DND-41 (cell line): Measurements from ENCODE around the gene ZNF660.

Experiments
- EZH2 ChIP-seq: IDR thresholded peaks from 3 replicates; pipeline ENCODE4 v1.6.1; 2012; ENCODE audit warnings: borderline replicate concordance, low read depth, mild to moderate bottlenecking, moderate library complexity, low read length, inconsistent platforms; ENCODE audit not compliant: severe bottlenecking
- TF ChIP-seq, protein P1 (sequence below): IDR thresholded peaks from 2 replicates; pipeline ENCODE4 v1.5.1; 2012; ENCODE audit warnings: borderline replicate concordance, low read length, moderate library complexity, mild to moderate bottlenecking; ENCODE audit not compliant: poor library complexity, severe bottlenecking; ENCODE audit errors: extremely low read depth

DNA sequence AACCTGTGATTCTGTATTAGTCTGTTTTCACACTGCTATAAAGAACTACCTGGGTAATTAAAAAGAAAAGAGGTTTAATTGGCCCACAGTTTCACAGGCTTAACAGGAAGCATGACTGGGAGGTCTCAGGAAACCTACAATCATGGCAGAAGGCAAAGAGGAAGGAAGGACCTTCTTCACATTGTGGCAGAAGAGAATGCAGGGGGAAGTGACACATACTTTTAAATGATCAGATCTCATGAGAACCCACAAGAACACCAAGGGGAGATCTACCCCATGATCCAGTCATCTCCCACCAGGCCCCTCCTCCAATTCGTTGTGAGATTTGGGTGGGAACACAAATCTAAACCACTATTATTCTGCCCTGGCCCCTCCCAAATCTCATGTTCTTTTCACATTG, 23.7 kb upstream of the ZNF660 start:
- TF ChIP-seq, protein P1, sequence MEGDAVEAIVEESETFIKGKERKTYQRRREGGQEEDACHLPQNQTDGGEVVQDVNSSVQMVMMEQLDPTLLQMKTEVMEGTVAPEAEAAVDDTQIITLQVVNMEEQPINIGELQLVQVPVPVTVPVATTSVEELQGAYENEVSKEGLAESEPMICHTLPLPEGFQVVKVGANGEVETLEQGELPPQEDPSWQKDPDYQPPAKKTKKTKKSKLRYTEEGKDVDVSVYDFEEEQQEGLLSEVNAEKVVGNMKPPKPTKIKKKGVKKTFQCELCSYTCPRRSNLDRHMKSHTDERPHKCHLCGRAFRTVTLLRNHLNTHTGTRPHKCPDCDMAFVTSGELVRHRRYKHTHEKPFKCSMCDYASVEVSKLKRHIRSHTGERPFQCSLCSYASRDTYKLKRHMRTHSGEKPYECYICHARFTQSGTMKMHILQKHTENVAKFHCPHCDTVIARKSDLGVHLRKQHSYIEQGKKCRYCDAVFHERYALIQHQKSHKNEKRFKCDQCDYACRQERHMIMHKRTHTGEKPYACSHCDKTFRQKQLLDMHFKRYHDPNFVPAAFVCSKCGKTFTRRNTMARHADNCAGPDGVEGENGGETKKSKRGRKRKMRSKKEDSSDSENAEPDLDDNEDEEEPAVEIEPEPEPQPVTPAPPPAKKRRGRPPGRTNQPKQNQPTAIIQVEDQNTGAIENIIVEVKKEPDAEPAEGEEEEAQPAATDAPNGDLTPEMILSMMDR, result no peak
- TF ChIP-seq EZH2, result no peak
